Ishikawa (cell line): Measurements from ENCODE around the gene ZBTB32.

Experiments
- CEBPB ChIP-seq: IDR thresholded peaks from 2 replicates; pipeline ENCODE4 v1.6.1; 2012
- EP300 ChIP-seq: IDR thresholded peaks from 2 replicates; pipeline ENCODE4 v1.6.1; 2012; ENCODE audit warnings: borderline replicate concordance
- TAF1 ChIP-seq: IDR thresholded peaks from 2 replicates; pipeline ENCODE4 v1.6.1; 2012; ENCODE audit warnings: low read depth, mild to moderate bottlenecking
- TEAD4 ChIP-seq: IDR thresholded peaks from 2 replicates; pipeline ENCODE4 v1.6.1; 2012
- YY1 ChIP-seq: IDR thresholded peaks from 2 replicates; pipeline ENCODE4 v1.6.1; 2012; ENCODE audit warnings: low read depth

DNA sequence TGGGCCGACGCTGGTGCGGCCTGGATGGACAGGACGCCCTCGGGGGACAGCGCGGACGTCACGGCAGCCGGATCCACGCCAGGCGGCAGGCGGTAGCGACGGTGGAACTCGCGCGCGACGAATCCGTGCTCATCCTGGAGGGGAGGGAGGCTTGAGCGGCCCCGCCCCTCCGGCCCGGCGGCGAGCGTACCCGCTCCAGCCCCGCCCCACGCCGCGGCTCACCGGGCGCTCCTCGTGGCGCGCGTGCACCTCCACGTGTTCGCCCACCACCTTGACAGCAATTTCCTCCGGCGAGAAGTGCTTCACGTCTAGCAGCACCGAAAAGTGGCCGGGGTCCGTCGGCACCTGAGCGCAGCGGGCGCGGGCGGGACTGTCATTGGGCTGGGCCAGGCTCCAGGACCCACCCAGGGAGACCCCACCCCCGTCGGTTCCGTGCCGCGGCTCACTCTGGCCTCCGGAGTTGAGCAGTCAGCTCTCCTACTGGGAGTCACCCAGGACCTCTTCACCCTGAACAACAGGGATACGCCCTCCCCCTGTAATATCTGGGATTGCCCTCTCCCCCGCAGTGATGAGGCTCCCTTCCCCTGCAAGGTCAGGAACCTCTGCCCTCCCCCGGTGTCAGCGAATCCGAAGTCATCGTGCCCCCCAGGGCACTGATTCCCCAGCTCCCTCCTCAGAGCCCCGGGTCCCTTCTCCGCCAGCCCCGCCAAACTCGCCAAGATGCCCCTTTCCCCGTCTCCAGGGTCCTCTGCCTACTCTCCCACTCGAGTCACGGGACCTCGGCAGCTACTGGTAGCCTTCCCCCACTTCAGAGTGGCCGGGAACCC lies 51.4 kb downstream of the ZBTB32 start:
- TF ChIP-seq TEAD4 = no peak
- no peak for TF ChIP-seq EP300
- no peak for TF ChIP-seq TAF1
- TF ChIP-seq YY1 = no peak
- no peak for TF ChIP-seq CEBPB
